GM21619 (cell line): Measurements from ENCODE around the gene CCR2.
"Not testable (repeated sequence)": the region's sequence is repeated elsewhere in the genome, so short reads cannot be mapped to it uniquely, and the experiment has no call there.

Source experiments
- ATAC-seq: cut with Tn5 transposase; IDR thresholded peaks from one replicate; pipeline ENCODE4 v1.9.1; 2021; ENCODE audit not compliant: unreplicated experiment

CCR2 gene

GRCh38 chr3:46375814-46376213 lies 21.9 kb downstream of the CCR2 start:
- ATAC-seq, result no peak

DNA sequence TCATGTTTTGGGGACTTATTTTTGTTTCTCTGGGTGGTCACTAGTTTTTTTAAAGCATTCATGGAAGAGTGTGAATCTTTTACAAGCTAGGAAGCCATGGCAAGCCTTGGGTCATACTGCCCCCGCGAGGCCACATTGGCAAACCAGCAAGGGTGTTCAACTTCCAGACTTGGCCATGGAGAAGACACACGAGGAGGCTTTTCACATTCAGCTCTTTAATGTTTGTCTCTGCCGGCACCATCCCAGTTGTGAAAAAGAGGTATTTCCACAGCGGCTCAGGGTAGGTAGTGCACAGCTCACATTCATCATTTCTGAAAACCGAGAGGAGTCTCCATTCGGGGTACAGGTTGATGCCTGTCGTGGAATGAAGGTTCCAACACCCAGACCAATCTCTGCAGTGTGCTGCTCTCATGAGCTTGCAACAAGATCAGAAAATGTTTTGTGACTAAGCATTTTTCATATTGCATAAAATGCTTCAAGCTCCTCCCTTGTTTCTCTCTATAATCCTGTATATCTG lies 24.6 kb downstream of the CCR2 start:
- no peak for ATAC-seq

DNA sequence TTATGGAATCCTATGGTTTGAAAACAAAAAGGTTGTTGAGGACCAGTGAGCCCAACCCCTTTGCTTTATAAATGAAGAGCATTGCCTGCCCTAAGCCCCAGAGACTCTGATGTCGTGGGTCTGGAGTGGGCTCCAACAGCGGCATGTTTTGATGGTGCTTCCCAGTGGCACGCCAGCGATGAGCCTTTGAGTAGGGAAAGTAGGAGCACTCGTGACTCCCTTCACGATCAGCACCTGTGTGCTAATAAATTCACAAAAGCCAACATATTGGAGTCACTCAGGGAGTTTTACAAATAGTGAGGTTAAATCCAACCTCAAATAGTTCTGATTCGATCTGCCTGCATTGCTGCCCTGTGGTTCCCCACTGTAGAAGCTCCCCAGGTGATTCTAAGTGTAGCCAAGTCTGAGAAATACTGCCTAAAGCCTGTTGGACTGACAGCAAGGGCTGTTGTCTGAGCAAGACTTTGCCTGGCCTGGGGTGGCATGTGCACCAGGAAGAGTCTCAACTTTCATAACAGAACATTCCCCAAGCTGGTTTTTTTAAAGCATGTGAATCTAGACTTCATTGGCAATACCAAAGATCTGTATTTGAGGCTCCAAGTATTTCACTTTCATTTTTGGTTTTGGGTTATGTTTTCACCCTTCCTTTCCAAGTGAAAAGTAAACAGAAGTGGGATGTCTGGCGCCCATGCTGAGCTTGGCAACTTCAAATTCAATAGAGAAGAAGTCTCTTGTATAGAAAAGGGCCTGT lies 26.7 kb downstream of the CCR2 start:
- ATAC-seq, result no peak

DNA sequence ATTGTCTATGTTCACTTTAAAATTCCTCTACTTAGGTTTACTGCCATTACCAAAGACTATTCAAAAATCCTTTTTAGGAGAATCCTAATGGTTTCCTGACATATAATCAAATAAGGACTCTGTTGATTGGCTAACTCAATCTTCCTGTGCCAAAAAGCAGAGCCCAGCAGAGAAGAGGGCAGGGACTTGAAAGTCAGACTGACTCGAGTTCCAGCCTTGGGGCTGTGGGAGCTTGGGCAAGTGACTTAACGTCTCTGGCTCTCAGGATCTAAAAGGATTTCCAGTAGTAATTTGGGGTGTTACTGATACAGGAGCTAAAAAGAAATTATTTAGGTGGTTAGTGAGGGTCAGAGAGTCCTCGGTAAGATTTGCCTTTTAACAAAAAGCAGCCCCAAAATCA lies 27.7 kb downstream of the CCR2 start:
- no peak for ATAC-seq

DNA sequence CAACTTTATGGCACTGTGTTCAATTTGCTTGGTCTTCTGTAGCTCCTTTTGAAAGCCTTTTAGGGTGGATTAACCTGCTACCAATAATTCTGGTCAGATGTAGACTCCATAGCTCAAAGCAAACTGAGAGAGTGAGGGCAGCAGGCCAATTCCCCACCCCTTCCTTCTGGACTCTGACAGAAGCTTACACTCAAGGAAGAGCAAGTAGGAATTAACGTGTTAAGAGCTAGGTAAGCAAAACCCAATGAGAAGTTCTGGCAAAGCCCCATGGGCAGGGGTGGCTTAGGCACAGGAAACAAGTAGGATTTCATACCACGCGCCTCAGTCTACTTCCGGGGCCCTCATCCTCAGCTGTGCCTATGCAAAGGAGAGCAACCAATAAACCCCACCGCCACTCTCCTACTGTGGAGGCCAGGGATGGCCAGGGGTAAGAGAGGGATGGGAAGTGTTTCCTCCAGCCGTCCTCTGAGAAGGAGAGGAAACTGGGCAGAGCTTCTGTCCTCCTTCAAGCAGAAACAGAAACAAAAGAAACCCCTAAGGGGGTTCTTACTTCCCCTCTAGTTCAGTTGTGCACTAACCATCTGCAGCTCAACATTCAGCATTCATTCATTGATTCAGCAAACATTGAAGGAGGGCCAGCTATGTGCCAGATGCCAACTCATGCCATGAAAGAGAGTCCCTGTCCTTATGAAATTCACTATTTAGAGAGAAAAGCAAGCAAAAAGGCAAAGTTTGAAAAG lies 29.5 kb downstream of the CCR2 start:
- no peak for ATAC-seq

GRCh38 chr3:46383951-46384330 lies 30.0 kb downstream of the CCR2 start:
- no peak for ATAC-seq

- ATAC-seq, result no peak
These were observed 32.3 kb downstream of the CCR2 start for GRCh38 chr3:46386205-46386604.

DNA sequence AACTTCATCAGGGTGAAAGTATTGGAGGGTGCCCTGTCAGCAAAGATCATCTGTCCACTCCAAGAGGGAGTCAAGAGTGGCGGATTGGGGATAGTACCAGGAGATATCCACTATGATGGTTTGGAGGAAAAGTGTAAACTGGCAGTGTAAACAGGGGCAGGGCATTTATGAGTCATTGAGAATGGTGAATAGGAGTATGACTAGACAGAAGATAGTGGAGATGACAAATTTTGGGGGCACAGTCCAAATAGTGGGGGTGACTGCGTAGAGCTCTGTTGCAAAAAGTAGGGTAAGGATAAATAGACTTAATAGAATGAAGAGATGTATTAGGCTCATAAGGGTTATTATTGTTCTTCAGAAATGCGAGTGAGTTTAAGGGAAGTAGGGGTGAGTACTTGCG lies 34.9 kb downstream of the CCR2 start:
- ATAC-seq, result not testable (repeated sequence)

DNA sequence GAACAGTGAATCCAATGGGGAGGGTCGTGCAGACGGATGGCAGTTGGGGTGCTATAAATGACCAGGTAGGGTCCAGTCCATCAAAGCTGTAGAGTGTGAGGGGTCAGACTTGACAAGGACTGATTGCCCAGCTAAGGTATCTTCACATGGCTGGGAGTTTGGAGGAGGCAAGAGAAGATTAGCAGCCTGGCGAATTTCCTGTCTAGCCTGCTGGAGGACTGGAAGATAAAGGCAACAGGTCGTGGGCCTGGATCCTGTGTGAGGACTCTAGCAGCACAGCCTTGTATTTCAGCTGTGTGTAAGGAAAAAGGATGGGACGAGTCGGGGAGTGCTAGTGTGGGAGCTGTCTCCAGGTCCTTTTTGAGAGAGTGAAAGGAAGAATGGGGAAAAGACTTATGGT lies 35.4 kb downstream of the CCR2 start:
- ATAC-seq, result no peak

GRCh38 chr3:46391526-46391925 lies 37.6 kb downstream of the CCR2 start:
- not testable (repeated sequence) for ATAC-seq

GRCh38 chr3:46393011-46393410 lies 39.1 kb downstream of the CCR2 start:
- no peak for ATAC-seq

DNA sequence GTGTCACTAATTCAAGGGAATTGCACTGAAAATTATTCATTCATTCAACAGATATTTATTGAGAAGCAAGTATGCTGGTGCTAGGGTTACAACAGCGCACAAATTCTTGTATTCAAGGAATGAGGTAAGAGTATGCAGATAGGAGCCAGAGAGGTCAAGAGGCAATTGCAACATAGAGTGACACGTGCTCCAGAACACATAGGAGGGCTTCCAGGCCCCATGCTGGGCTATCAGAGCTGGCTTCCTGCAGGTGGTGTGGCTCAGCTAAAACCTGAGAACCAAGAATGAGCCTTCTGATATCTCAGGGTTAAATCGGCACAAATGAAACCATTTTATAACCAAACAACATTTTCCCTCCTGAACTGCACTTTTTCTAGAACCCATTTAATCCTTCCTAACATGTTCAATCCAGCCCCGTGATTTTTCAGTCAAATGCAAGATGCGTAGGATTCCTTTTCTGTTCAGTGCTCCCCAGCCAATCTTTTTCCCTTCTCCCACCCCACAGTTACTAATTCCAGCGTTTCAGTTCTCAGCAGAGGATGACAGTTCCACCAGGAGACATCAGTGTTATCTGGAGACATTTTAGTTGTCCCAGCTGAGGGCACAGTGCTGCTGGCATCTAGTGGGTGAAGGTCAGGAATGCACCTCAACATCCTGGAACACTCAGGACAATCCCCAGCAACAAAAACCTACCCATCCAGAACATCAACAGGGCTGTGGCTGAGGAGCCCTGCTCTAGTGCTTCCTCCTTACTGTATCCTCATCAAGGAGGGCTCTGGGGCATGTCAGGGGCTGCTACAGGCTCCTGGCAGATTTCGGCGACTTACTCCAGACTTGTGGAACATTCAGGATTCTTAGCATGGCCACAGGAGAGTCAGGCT lies 39.9 kb downstream of the CCR2 start:
- ATAC-seq, result no peak

- ATAC-seq, result no peak
These were observed 41.3 kb downstream of the CCR2 start for GRCh38 chr3:46395210-46395661.

DNA sequence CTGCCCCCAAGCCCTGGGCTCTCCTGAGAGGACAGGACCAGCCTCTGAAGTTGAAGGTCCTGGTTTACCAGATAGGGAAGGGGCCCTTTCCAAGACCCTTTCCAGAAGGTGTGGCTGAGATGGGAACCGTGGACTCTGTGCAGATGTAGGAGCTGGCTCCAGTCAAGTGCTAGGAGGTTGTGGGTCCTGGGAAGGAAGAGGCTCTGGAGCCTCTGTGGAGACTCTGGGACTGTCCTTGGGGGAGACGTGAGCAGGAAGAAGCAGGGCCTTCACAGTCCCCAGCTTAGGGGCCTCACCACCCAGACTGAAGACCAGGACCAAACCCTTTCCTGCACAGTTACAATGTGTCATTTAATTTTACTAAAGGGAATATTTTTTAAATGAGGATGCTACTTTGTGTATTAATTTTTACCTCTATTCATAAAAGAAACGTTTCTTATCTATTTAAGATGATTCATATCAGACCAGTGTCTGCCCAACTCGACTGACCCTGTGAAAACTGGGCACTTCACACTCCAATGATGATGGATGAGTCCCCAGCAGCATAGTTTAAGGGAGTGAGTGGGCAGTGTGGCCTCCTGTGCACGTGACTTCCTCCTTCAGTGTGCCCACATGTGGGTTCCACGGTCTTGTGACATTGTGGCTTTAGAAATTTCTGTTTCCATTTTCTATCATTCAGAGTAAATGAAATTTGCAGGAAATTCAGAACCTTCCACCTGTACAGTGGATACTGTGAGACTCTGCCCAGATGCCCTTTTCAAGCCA lies 42.0 kb downstream of the CCR2 start:
- no peak for ATAC-seq

DNA sequence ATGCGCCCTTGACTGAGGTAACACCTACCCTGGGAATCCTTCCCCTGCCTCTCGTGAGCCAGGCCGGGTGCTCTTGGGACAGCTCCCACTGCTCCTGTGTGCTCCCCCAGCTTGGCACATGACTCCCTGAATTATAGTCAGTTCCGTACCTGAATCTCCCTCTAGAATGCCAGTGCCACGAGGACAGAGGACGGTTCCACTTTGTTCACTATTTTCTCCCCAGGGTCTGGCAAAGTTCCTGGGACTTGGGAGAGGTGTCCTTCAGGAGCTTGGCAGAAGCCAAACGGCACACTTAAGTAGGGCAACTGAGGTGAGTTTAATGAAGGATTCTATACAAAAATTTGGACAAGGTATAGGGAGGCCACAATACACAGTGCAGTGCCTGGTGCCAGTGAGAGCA lies 43.2 kb downstream of the CCR2 start:
- ATAC-seq, result no peak

GRCh38 chr3:46398186-46398955 lies 44.5 kb downstream of the CCR2 start:
- ATAC-seq, result no peak

DNA sequence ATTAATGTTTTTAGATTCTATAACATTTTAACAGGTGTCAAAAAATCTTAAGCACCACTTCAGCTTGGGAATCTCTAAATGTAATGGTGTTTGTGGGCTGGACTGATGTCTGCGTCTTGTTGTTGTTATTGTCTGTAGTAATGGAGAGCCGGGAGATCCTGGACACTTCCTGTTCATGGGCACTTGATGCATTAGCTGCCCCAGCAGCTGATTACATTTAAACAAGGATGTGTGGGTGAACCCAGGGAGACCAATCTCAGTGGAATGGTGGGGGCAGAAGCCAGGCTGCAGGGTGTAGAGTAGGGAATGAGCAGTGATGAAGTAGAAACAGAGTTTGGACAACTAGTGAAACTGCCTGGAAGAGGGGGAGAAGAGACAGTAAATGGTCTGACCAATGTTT lies 45.2 kb downstream of the CCR2 start:
- ATAC-seq, result no peak

DNA sequence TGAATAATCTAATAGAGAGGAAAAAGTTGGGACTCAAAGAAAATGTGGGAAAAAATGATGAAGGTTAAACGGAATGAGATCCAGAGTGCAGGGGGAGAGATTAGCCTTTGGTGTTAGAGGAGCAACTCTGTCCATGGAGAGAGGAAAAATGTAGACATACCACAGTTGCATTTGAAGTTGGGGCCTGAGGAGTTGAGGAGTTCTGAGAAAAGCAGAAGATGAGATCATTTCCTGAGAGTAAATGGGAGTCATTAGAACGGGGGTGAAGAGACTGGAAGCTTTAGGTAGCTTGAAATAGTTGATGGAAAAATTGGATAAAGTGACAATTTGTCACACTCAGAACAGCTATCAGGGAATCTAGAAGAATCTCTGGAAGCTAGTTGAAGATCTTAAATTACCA lies 45.6 kb downstream of the CCR2 start:
- no peak for ATAC-seq

GRCh38 chr3:46400000-46400734 lies 46.3 kb downstream of the CCR2 start:
- no peak for ATAC-seq
